ENCODE data around the gene HNRNPF. TPM values are rescaled to one million over a fixed set of nuclear protein-coding genes. Genes with fewer than 3 reads are reported as not detected.

Gene HNRNPF
- total RNA-seq, 6 donors from 2014 or later: 80.7 to 225 (median 177) TPM

DNA sequence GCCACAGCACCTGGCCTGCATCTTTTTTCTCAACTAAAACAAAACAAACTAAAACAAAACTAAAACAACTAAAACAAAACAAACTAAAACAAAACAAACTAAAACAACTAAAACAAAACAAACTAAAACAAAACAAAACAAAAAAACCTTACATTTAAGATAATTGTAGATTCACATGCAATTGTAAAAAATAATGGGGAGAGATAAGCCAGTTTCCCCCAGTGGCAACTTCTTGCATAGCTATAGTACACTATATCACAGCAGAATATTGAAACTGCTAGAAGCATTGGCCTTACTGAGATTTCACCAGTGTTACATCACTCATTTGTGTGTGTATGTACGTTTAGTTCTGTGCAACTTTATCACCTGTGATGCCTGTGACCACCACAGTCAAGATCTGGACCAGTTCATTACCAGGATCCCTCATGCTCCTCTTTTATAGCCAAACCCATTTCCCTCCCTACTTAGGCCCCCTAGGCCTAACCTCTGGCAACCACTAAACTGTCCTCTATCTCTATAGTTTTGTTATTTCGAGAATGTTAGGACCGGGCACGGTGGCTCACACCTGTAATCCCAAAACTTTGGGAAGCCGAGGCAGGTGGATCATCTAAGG is 28.3 kb downstream of the HNRNPF start:
- Histone ChIP-seq H3K36me3 (peaks cover 0 to 17% (median 6%) of the 10 kb centered on the region in 4 donors), H3K4me1 (no peaks in the 10 kb centered on the region), H3K4me3 (no peak overlapping the region), H3K27ac (no peak overlapping the region), H3K9me3 (no peaks in the 10 kb centered on the region), H3K27me3 (no peaks in the 10 kb centered on the region)
- 81 to 82% methylated on average over 5 of the region's 5 CpGs for WGBS, 2 donors
- ATAC-seq (ENCODE audit: low FRiP score in 2 of 2): no peak
- DNase-seq: no peak
- no peak for TF ChIP-seq POLR2AphosphoS5 (IDR thresholded peaks at IDR 0.05)
- TF ChIP-seq, protein P1, sequence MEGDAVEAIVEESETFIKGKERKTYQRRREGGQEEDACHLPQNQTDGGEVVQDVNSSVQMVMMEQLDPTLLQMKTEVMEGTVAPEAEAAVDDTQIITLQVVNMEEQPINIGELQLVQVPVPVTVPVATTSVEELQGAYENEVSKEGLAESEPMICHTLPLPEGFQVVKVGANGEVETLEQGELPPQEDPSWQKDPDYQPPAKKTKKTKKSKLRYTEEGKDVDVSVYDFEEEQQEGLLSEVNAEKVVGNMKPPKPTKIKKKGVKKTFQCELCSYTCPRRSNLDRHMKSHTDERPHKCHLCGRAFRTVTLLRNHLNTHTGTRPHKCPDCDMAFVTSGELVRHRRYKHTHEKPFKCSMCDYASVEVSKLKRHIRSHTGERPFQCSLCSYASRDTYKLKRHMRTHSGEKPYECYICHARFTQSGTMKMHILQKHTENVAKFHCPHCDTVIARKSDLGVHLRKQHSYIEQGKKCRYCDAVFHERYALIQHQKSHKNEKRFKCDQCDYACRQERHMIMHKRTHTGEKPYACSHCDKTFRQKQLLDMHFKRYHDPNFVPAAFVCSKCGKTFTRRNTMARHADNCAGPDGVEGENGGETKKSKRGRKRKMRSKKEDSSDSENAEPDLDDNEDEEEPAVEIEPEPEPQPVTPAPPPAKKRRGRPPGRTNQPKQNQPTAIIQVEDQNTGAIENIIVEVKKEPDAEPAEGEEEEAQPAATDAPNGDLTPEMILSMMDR (IDR thresholded peaks at IDR 0.05): no peak
- TF ChIP-seq POLR2A (IDR thresholded peaks at IDR 0.05): no peak
- TF ChIP-seq EP300 (IDR thresholded peaks at IDR 0.05): no peak

DNA sequence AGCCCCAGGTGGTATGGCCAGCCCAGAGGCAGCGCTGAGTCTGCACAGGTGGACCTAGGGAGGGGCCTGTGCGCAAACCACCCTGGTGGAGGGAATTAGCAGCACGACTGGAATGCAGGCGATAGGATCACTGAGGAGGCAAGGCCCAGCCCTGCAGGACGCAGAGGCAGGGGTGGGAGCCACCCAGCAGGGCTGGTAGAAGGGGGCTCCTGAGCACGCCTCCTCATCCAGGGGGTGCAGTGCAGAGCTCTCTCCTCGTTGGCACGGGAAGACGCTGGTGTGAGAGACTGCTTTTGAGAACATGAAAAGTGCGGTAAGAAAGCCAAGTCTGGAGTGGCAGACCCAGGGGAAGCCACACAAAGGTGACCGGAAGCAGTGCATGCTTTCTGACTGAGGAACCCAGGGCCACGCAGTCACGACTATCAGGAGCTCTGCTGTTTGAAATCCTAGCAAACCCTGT is 31.5 kb downstream of the HNRNPF start:
- H3K27me3 ChIP-seq: no peaks in the 10 kb centered on the region
- ATAC-seq (ENCODE audit: low FRiP score in 2 of 2): peak; percentile 41 to 76
- H3K4me3 ChIP-seq: no peak overlapping the region
- H3K4me1 ChIP-seq: no peaks in the 10 kb centered on the region
- TF ChIP-seq, protein P1 (IDR thresholded peaks at IDR 0.05): peak in 4 of 6 experiments; percentile 30 to 72 (median 39)
- TF ChIP-seq POLR2AphosphoS5 (IDR thresholded peaks at IDR 0.05): no peak
- no peaks in the 10 kb centered on the region for H3K9me3 ChIP-seq
- no peaks in the 10 kb centered on the region for H3K36me3 ChIP-seq
- H3K27ac ChIP-seq: peak overlapping the region in 1 of 4 donors; percentile 30
- 71 to 73% methylated on average over 9 to 13 of the region's 13 CpGs for WGBS, 2 donors
- DNase-seq: no peak

DNA sequence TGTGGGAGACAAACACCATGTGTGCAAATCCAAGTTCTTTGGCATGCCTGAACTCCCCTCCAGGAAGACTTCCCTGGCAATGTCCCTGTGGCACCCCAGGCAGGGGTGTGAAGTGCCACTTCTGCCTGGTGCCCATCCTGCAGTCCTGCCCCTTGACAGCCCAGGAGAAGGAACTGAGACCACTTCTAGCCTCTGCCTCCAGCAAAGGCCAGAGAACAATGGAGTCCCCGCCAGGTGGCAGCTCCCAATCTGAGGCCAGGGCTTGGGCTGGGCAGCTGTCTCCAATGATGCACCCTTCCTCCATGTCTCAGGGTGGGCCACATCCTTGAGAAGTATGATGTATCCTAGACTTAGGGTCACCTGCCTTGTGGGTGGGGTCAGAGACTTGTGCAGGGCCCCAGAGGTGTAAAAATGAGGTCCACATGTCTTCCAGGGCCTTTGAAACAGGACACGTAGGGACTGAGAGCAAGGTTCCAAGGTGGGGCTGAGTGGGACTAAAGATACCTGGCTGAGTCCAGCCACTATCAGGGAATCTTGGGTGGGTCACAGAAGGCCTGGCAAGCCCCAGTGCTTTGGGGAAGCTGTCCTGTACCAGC is 32.1 kb downstream of the HNRNPF start:
- ATAC-seq (ENCODE audit: low FRiP score in 2 of 2) (no peak), DNase-seq (no peak)
- Histone ChIP-seq H3K9me3 (no peaks in the 10 kb centered on the region), H3K27me3 (no peaks in the 10 kb centered on the region), H3K4me3 (no peak overlapping the region), H3K36me3 (no peaks in the 10 kb centered on the region), H3K27ac (peak overlapping the region in 1 of 4 donors; percentile 30), H3K4me1 (no peaks in the 10 kb centered on the region)
- no peak for TF ChIP-seq POLR2AphosphoS5 (IDR thresholded peaks at IDR 0.05)
- TF ChIP-seq EP300 (IDR thresholded peaks at IDR 0.05): no peak
- TF ChIP-seq POLR2A (IDR thresholded peaks at IDR 0.05): no peak
- TF ChIP-seq, protein P1 (IDR thresholded peaks at IDR 0.05): no peak
- WGBS, 2 donors: 67 to 100% methylated on average over 1 of the region's 2 CpGs

DNA sequence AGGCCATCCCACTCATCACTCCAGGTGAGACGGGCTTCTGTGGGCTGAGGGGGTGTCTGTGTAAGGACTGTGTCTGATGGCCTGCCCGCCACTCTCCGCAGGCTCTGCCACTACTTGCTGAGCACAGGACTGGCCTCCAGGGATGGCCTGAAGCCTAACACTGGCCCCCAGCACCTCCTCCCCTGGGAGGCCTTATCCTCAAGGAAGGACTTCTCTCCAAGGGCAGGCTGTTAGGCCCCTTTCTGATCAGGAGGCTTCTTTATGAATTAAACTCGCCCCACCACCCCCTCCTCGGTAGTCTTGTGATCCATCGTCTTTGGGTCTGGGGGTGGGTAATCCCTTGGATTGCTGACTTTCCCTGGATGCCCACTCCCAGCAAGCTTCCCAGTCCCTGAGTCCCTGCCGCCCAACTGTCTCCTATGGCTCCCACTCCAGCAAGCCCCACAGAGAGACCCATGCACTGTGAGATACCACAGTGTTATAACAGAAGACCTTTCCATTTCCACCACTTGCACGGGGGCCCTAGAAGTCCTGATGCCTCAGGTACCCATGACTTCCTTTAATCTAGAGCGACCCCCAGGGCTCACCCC is 32.8 kb downstream of the HNRNPF start:
- no peak overlapping the region for H3K27ac ChIP-seq
- DNase-seq: no peak
- no peak overlapping the region for H3K4me3 ChIP-seq
- no peaks in the 10 kb centered on the region for H3K4me1 ChIP-seq
- no peak for ATAC-seq (ENCODE audit: low FRiP score in 2 of 2)
- H3K9me3 ChIP-seq: no peaks in the 10 kb centered on the region
- 85 to 92% methylated on average over 6 to 8 of the region's 9 CpGs for WGBS, 2 donors
- no peaks in the 10 kb centered on the region for H3K27me3 ChIP-seq
- TF ChIP-seq POLR2AphosphoS5 (IDR thresholded peaks at IDR 0.05) (no peak), POLR2A (IDR thresholded peaks at IDR 0.05) (no peak), EP300 (IDR thresholded peaks at IDR 0.05) (no peak)
- TF ChIP-seq, protein P1 (IDR thresholded peaks at IDR 0.05): no peak
- H3K36me3 ChIP-seq: no peaks in the 10 kb centered on the region
